NCI-H446 (cell line): ENCODE data around the gene DMC1.

ENCODE experiments used
- DNase-seq, 2 experiments: peaks; one replicate each; lab custom pipeline; 2025; lab: John Stamatoyannopoulos, UW

DMC1 gene

GRCh38 chr22:38567531-38568285 lies 2.3 kb downstream of the DMC1 start:
- DNase-seq, result no peak

GRCh38 chr22:38566726-38567504 lies 3.1 kb downstream of the DMC1 start:
- peak in 1 of 2 experiments; percentile 1 for DNase-seq

- DNase-seq, result no peak
These were observed 4.5 kb downstream of the DMC1 start for GRCh38 chr22:38565441-38565840.

GRCh38 chr22:38564669-38565068 lies 5.3 kb downstream of the DMC1 start:
- DNase-seq, result no peak

GRCh38 chr22:38554281-38554680 lies 15.7 kb downstream of the DMC1 start:
- DNase-seq, result no peak

- no peak for DNase-seq
These were observed 20.7 kb downstream of the DMC1 start for GRCh38 chr22:38549101-38549894.

GRCh38 chr22:38540701-38541100 lies 29.3 kb downstream of the DMC1 start:
- DNase-seq, result no peak

GRCh38 chr22:38531251-38531938 lies 38.6 kb downstream of the DMC1 start:
- no peak for DNase-seq

- DNase-seq, result no peak
These were observed 45.6 kb downstream of the DMC1 start for GRCh38 chr22:38524429-38524828.

GRCh38 chr22:38523479-38523878 lies 46.5 kb downstream of the DMC1 start:
- DNase-seq, result no peak

- no peak for DNase-seq
These were observed 47.0 kb downstream of the DMC1 start for GRCh38 chr22:38523029-38523428.

- DNase-seq, result no peak
These were observed 50.3 kb downstream of the DMC1 start for GRCh38 chr22:38519453-38520250.

- no peak for DNase-seq
These were observed 51.4 kb downstream of the DMC1 start for GRCh38 chr22:38518620-38519019.

GRCh38 chr22:38513063-38513462 lies 56.9 kb downstream of the DMC1 start:
- no peak for DNase-seq

- no peak for DNase-seq
These were observed 59.5 kb downstream of the DMC1 start for GRCh38 chr22:38510416-38510970.

GRCh38 chr22:38506118-38506962 lies 63.6 kb downstream of the DMC1 start, which contains the start of gene DDX17:
TSS of gene DDX17 (minus strand) at chr22:38506311.
- DNase-seq, result peak; percentile 92 to 95

- DNase-seq, result peak; percentile 44 to 62
These were observed 64.4 kb downstream of the DMC1 start for GRCh38 chr22:38505541-38506117.

- DNase-seq, result no peak
These were observed 65.0 kb downstream of the DMC1 start for GRCh38 chr22:38504731-38505540.
